ENCODE measurements around the gene DDIT4. TPM values are rescaled to one million over a fixed set of nuclear protein-coding genes. Genes with fewer than 3 reads are reported as not detected.
A peak's percentile ranks its signal among the peaks of the same experiment; 100 is the strongest.
"Not testable (repeated sequence)": the region's sequence is repeated elsewhere in the genome, so short reads cannot be mapped to it uniquely, and the experiment has no call there.

The DDIT4 gene
- total and polyA plus RNA-seq, 2 of the 4 experiments (the other 2 are of a cell fraction), result 59.6 to 108 TPM

DNA sequence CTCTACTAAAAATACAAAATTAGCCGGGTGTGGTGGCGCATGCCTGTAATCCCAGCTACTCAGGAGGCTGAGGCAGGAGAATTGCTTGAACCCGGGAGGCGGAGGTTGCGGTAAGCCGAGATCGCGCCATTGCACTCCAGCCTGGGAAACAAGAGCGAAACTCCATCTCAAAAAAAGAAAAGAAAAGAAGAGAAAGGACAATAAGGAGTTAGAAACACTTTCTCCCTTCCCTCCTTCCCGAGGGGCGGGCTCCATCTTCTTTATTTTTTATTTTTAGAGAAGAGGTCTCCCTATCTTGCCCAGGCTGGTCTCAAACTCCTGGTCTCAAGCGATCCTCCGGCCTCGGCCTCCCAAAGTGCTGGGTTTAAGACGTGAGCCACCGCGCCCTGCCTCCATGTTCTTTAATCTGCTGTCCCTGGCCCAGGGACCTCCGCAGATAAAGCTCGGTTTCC is 23.1 kb downstream of the DDIT4 start:
- H3K36me3 ChIP-seq (ENCODE audit: control insufficient read depth, insufficient read depth, low read length); H3K27me3 ChIP-seq (ENCODE audit: control insufficient read depth, insufficient read depth, low read length); H3K4me1 ChIP-seq (ENCODE audit: control insufficient read depth, insufficient read depth, low read length); ATAC-seq (ENCODE audit: low read depth); H4K20me1 ChIP-seq (ENCODE audit: insufficient read depth, low read length); in situ Hi-C loops (cut with MboI; ENCODE audit: low sequenced_read_pairs); H3K4me3 ChIP-seq (ENCODE audit: insufficient read depth, low read depth, low read length); dilution Hi-C loops (cut with HindIII; ENCODE audit: low sequenced_read_pairs, unreplicated experiment); BruUV-seq (replicated peaks); intact Hi-C loops (cut with micrococcal nuclease); DNase-seq; H3K9me3 ChIP-seq (ENCODE audit: control insufficient read depth, insufficient read depth, low read length); H3K56ac ChIP-seq (ENCODE audit: extremely low read depth, insufficient read depth, low read length): not testable (repeated sequence)
- Histone ChIP-seq H2AK9ac (replicated peaks; ENCODE audit: low read depth, low read length, poor library complexity) (peak overlapping the region; percentile 96), H3K79me1 (ENCODE audit: low read depth in 1 of 2, low read length in 2 of 2) (peaks cover 0 to 10% of the 10 kb centered on the region in 2 experiments; a peak in 2 of 4 replicates), H4K8ac (ENCODE audit: low read depth in 2 of 2, low read length in 2 of 2) (peak overlapping the region; percentile 82 to 92; a peak in 3 of 4 replicates), H4K91ac (ENCODE audit: insufficient read depth, low read depth, low read length) (peak overlapping the region; percentile 92; the same call in 1 of the 2 replicates), H3K27ac (ENCODE audit: insufficient read depth, low read length) (peak overlapping the region; percentile 85), H2BK20ac (ENCODE audit: low read depth, low read length) (peak overlapping the region; percentile 23; the same call in 1 of the 2 replicates), H3K14ac (replicated peaks; ENCODE audit: low read depth, low read length) (peak overlapping the region; percentile 79), H3K9ac (ENCODE audit: low read depth, low read length) (peak overlapping the region; percentile 71; the same call in 1 of the 2 replicates), H3K18ac (ENCODE audit: low read depth, low read length) (peak overlapping the region; percentile 44; the same call in 1 of the 2 replicates), H2AFZ (replicated peaks; ENCODE audit: low read length, poor library complexity) (peak overlapping the region; percentile 92), H2BK120ac (ENCODE audit: low read depth, low read length) (peak overlapping the region; percentile 86; the same call in 1 of the 2 replicates), H3K4ac (ENCODE audit: low read depth, low read length) (peak overlapping the region; percentile 97), H3K23ac (ENCODE audit: low read depth, low read length) (peak overlapping the region; percentile 83; the same call in 1 of the 2 replicates), H4K5ac (ENCODE audit: low read depth, low read length) (peak overlapping the region; percentile 63), H3K4me2 (ENCODE audit: low read depth, low read length) (peak overlapping the region; percentile 80), H2AK5ac (ENCODE audit: low read depth, low read length) (peak overlapping the region; percentile 86; the same call in 1 of the 2 replicates), H2BK15ac (ENCODE audit: low read depth, low read length) (peak overlapping the region; percentile 24; the same call in 1 of the 3 replicates), H2BK5ac (ENCODE audit: low read depth, low read length, poor library complexity, severe bottlenecking) (peak overlapping the region; percentile 85), H3K9me1 (ENCODE audit: insufficient read depth, low read length) (peaks cover 16% of the 10 kb centered on the region)
- WGBS, 2 experiments (ENCODE audit: extremely low coverage in 2 of 2, insufficient read length in 1 of 2), result 67% methylated on average over 5 of the region's 19 CpGs; no CpG with 5 or more reads in 1 of the 2 experiments
- TF ChIP-seq RCOR1 (IDR thresholded peaks at IDR 0.05; ENCODE audit: insufficient replicate concordance, low read length), result peak; percentile 6
- ChIA-PET CTCF (interaction anchor here (0.7 kb wide), 1 partner anchor 1012 kb away, joined by 5 read pairs; no protein-coding TSS in a partner anchor), POLR2A (ENCODE audit: unreplicated experiment) (interaction anchor here (1.0 kb wide), 1 partner anchor 19 kb away, joined by 3 read pairs; no protein-coding TSS in a partner anchor)
